DMS79 (cell line): ENCODE results near the gene FUOM.
"Not testable (repeated sequence)": the region's sequence is repeated elsewhere in the genome, so short reads cannot be mapped to it uniquely, and the experiment has no call there.

Experiments
- DNase-seq: peaks from one replicate; lab custom pipeline; 2025; lab: John Stamatoyannopoulos, UW

FUOM gene

GRCh38 chr10:133328358-133329343 is 29.2 kb downstream of the FUOM start:
- no peak for DNase-seq

- no peak for DNase-seq
Observed at GRCh38 chr10:133327651-133328357, 30.0 kb downstream of the FUOM start.

GRCh38 chr10:133326745-133327650 is 30.8 kb downstream of the FUOM start:
- no peak for DNase-seq

GRCh38 chr10:133326223-133326551 is 31.6 kb downstream of the FUOM start:
- DNase-seq: no peak

- no peak for DNase-seq
Observed at GRCh38 chr10:133325440-133326222, 32.2 kb downstream of the FUOM start.

GRCh38 chr10:133324857-133325260 is 33.0 kb downstream of the FUOM start:
- no peak for DNase-seq

GRCh38 chr10:133324198-133324792 is 33.5 kb downstream of the FUOM start:
- DNase-seq: peak; percentile 45

GRCh38 chr10:133322064-133322709 is 35.6 kb downstream of the FUOM start:
- DNase-seq: not testable (repeated sequence)

- DNase-seq: not testable (repeated sequence)
Observed at GRCh38 chr10:133320852-133321422, 36.9 kb downstream of the FUOM start.

GRCh38 chr10:133318494-133319127 is 39.2 kb downstream of the FUOM start:
- DNase-seq: no peak

- DNase-seq: no peak
Observed at GRCh38 chr10:133316732-133317131, 41.1 kb downstream of the FUOM start.

GRCh38 chr10:133316266-133316665 is 41.6 kb downstream of the FUOM start:
- DNase-seq: no peak

- DNase-seq: no peak
Observed at GRCh38 chr10:133315847-133316246, 42.0 kb downstream of the FUOM start.

GRCh38 chr10:133314911-133315310 is 42.9 kb downstream of the FUOM start:
- DNase-seq: no peak

GRCh38 chr10:133313192-133313591 is 44.6 kb downstream of the FUOM start:
- DNase-seq: no peak

- DNase-seq: no peak
Observed at GRCh38 chr10:133312769-133313145, 45.1 kb downstream of the FUOM start.

GRCh38 chr10:133312016-133312768 is 45.6 kb downstream of the FUOM start:
- no peak for DNase-seq

GRCh38 chr10:133311570-133311969 is 46.2 kb downstream of the FUOM start:
- no peak for DNase-seq

- no peak for DNase-seq
Observed at GRCh38 chr10:133310789-133311188, 47.0 kb downstream of the FUOM start.
